OCI-M2 (cell line): ENCODE results near the gene ABCF2.
A peak's percentile ranks its signal among the peaks of the same experiment; 100 is the strongest.

Experiments
- DNase-seq: peaks from one replicate; lab custom pipeline; 2025; ENCODE audit not compliant: unreplicated experiment; lab: John Stamatoyannopoulos, UW

Gene ABCF2

GRCh38 chr7:151175047-151175792, 51.8 kb downstream of the ABCF2 start:
- no peak for DNase-seq

- DNase-seq: no peak
Measured at GRCh38 chr7:151174246-151175046, 52.6 kb downstream of the ABCF2 start.

GRCh38 chr7:151173386-151174245, 53.4 kb downstream of the ABCF2 start:
- no peak for DNase-seq

- DNase-seq: peak; percentile 64
Measured at GRCh38 chr7:151172273-151173141, 54.5 kb downstream of the ABCF2 start.

GRCh38 chr7:151168787-151169162, 58.2 kb downstream of the ABCF2 start:
- no peak for DNase-seq

DNA sequence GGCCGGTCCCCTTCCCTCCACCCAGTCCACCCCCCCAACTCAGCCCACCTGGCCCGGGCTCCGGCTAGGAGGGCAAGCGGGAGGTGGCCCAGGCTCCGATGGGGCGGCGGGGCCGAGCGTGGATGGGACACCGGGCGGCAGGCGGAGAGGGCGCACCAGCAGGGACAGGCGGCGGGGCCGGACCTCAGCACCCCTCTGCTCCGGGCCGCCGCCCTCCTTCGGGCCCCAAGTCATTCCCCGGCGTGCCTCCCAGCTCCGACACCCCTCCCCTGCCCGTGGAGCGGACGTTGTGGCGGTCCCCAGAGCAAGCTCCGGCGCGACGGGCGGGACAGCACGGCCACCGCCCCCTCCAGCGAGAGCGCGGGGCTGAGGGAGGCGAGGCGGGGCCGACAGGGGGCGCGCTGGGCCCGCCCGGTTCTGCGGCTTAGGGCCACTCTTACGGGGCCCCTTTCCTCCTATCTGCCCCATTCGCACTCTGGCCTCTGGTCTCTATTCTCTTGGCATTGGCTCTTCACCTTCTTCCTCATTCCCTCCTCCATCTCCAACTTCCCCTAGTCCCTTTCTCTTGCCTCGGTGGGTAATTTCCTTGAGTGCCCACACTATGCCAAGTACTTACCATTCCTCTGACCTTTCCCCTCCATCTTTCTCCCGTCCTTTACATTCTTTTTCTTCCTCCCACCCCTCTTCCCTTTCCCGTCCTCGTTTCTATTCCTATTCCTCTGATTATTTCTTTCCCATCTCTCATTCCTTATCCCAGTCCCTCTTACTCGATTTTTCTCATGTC, 58.8 kb downstream of the ABCF2 start:
- DNase-seq: peak; percentile 75

DNA sequence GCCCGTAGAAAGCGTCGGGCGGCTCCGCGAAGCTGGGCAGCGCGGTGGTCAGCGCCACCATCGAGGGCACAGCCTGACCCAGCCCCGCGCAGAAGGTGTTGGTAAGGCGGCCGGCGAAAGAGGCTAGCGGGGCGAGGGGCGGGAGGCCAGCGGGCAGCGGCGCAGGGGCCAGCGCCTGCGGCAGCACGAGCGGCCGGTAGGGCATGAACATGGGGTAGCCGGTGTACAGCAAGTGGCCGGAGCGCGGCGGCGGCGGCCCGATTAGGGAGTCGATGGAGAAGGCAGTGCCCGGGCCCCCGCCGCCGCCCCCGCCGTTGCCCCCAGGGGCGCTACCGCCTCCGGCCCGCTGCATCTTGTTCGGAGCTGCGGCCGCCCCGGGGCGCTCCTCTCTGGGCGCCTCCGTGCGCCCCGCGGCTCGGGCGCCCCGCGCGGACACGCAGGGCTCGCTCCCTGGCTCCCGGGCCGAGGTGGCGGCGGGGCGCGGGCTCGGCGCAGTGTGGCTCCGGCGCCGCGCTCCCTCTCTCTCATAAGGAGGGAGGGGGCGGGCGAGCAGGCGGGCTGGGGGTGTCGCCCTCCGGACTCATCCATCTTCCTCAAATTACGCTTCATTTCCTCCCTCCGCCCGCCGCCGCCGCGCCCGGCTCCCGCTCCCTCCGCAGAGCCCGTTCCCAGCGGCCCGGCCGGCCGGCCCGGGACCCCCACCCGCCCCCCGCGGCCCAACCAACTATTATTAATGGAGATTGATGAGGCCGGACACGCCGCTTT, 59.6 kb downstream of the ABCF2 start, which contains the start of gene GBX1:
Gene GBX1, minus strand, starts transcription at position 498 of the 765 bp plus-strand sequence. Its CDS starts 146 bp downstream, at position 352.
- DNase-seq: peak; percentile 37

DNA sequence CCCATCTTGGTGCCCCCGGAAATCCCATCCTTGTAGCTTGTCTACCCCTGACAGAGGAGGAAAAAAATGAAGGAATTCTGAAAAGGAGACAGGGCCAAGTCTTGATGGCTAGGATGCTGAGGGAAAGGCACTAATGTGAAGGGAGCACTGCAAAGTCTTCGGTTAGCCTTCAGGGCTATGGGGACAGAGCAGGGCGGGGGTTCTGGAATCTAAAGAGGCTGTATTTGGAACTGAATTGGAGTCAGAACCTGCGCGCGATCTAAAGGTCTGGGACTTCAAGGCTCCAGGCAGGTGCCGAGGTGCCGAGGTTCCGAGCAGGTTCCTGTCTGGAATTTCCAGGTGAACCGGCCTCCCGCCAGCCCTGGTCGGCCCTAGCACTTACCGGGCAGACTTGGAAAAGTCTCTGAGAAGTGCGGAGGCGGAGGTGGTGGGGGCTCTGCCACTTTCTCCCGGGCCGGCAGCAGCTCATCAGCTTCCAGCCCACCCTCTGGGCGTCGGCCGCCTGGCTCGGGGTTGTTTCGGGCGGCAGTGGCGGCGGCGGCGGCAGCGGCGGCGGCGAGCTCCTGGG, 60.3 kb downstream of the ABCF2 start:
- no peak for DNase-seq
